GM12874 (cell line): ENCODE data around the gene HABP2.

Experiments
- TF ChIP-seq, protein P1 (sequence below): IDR thresholded peaks from 2 replicates; pipeline ENCODE4 v1.5.1; 2011; ENCODE audit warnings: low read depth, mild to moderate bottlenecking, control low read depth, low read length, moderate library complexity; ENCODE audit not compliant: insufficient read depth

Gene HABP2

DNA sequence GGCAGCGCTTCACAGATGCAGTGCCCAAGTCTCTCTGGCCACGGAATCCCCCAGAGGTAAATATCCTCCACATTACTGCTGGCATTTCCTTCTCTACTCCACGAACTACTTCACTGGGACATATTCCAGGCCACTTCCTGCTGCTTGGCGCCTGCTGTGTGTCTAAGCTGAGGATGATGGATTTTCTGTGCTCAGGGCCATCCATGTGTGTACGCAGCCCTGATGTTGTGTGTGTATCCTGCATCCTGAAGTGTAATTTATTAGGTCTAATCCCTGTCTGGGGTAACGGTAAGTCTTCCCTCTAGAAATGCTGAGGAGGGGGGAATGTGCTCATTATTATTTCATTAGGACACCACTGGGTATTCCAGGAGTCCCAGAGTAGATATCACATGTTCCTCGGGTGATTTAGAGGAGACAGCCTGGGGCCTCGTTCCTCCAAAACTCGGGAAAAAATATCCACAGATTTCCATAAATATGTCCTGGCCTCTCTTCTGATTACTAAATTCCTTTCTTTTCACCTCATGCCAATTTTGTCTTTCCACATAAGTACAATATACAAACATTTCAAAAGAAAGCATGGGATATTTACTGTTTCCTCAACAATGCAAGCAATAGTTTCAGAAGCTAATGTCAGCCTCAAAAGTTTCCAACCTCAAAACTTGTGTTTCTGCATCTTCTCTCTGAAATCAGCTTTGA, 25.5 kb upstream of the HABP2 start:
- TF ChIP-seq, protein P1, sequence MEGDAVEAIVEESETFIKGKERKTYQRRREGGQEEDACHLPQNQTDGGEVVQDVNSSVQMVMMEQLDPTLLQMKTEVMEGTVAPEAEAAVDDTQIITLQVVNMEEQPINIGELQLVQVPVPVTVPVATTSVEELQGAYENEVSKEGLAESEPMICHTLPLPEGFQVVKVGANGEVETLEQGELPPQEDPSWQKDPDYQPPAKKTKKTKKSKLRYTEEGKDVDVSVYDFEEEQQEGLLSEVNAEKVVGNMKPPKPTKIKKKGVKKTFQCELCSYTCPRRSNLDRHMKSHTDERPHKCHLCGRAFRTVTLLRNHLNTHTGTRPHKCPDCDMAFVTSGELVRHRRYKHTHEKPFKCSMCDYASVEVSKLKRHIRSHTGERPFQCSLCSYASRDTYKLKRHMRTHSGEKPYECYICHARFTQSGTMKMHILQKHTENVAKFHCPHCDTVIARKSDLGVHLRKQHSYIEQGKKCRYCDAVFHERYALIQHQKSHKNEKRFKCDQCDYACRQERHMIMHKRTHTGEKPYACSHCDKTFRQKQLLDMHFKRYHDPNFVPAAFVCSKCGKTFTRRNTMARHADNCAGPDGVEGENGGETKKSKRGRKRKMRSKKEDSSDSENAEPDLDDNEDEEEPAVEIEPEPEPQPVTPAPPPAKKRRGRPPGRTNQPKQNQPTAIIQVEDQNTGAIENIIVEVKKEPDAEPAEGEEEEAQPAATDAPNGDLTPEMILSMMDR, result no peak

- TF ChIP-seq, protein P1, result no peak
Observed at GRCh38 chr10:113528876-113529275, 24.0 kb upstream of the HABP2 start.

GRCh38 chr10:113529575-113529974, 23.3 kb upstream of the HABP2 start:
- TF ChIP-seq, protein P1, result no peak

- TF ChIP-seq, protein P1, result no peak
Observed at GRCh38 chr10:113530476-113530875, 22.4 kb upstream of the HABP2 start.

DNA sequence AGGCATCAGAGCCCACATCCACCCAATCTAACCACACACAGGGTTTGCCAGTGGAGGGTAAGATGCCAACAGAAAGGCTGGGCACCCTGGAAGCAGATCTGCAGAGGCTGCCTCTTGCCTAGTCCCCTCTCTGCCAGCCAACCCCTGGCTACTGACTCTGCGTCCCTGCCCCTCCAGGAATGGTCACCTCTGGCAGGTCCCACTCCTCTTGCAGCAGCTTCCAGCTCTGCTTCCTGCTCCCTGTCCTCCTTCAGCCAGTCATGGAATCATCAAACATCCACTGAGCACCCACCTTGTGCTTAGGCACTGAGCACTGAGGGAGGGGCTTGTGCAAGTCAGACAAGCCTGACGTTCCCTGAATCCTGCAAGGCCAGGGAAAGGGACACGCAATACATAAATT, 20.1 kb upstream of the HABP2 start:
- TF ChIP-seq, protein P1, result no peak

DNA sequence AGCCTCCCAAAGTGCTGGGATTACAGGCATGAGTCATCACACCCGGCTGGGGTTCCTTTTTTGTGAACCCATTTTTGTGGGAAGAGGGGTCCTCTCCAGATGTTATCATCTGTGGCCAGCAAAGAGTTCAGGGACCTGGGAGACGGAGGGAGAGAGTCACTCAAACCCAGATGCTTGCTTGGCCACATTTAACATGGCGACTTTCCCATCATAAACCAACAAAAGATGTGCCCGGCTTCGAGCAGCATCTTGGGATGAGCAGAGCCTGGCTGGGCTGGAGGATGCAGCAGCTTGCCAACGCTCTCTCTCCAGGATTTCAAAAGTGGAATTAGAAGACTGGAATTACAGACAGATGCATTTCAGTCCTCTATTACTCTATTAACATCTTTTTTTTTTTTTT, 19.1 kb upstream of the HABP2 start:
- TF ChIP-seq, protein P1, result no peak

GRCh38 chr10:113534423-113534822, 18.4 kb upstream of the HABP2 start:
- TF ChIP-seq, protein P1, result no peak

DNA sequence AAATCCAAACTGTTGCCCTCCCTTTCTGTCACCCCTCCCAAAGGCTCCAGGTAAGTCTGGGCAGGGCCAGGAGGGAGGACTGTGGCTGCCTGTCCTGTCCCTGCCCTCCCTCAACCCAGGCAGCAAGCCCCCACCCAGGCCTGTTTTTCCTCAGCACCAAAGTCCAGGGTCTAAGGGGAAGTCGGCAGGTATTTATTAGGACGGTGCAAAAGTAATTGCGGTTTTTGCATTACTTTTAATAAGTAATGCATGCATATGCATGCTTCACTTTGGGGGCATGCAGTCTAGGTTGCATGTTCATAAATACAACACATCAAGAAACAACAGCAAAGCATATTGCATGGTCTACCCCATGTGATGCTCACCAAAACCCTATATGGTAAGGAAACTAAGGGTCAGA, 15.2 kb upstream of the HABP2 start:
- TF ChIP-seq, protein P1, result no peak
